ENCODE data around the gene LARGE2. TPM values are rescaled to one million over a fixed set of nuclear protein-coding genes. Genes with fewer than 3 reads are reported as not detected.

LARGE2 gene
- total and polyA plus RNA-seq, 10 of the 15 experiments (the other 5 are each of a cell fraction or from before 2014, with no cell fraction given), result 0.03 to 0.41 (median 0.19) TPM; not detected in 6

GRCh38 chr11:45974806-45975205 lies 52.4 kb downstream of the LARGE2 start (continued):
- no peak for TF ChIP-seq ELK1 (IDR thresholded peaks at IDR 0.05; ENCODE audit: low read depth, low read length)
- TF ChIP-seq NFYB (IDR thresholded peaks at IDR 0.05; ENCODE audit: insufficient read depth, low read depth, low read length), result no peak
- no peak for TF ChIP-seq ZBTB40 (IDR thresholded peaks at IDR 0.05; ENCODE audit: borderline replicate concordance)
- no peak for TF ChIP-seq MTA3 (IDR thresholded peaks at IDR 0.05; ENCODE audit: borderline replicate concordance, low read length)
- TF ChIP-seq USF1 (IDR thresholded peaks at IDR 0.05; ENCODE audit: borderline replicate concordance, extremely low read length, insufficient read depth, low read depth, low read length), result no peak
- no peak for TF ChIP-seq ZNF687 (IDR thresholded peaks at IDR 0.05)
- no peak for TF ChIP-seq ZZZ3 (IDR thresholded peaks at IDR 0.05; ENCODE audit: control insufficient read depth, insufficient read length, low read depth)

Other genes with a start within 250 kb of the LARGE2 start
- 2.6 and 4.2 TPM in 2 replicates for gene SLC35C1, start 117.5 kb upstream of the LARGE2 start, total RNA-seq (2014; rRNA removed)
- gene SLC35C1, start 117.5 kb upstream of the LARGE2 start, total RNA-seq (2014; rRNA removed; fragmentation: Illumina TruSeq; extraction: Trizol), result 1.3 TPM in 2 replicates
- 8.9 and 9.7 TPM in 2 replicates for gene SLC35C1, start 117.5 kb upstream of the LARGE2 start, total RNA-seq (2021)
- gene SLC35C1, start 117.5 kb upstream of the LARGE2 start, polyA plus RNA-seq (2011; rRNA removed), result 0.39 and 0.96 TPM in 2 replicates
- 2.4 and 4.3 TPM in 2 replicates for gene SLC35C1, start 117.5 kb upstream of the LARGE2 start, polyA plus RNA-seq (2014; fragmentation: Illumina TruSeq; extraction: Trizol)
- under 1 TPM; 0.55 to 0.95 TPM for gene SLC35C1, start 117.5 kb upstream of the LARGE2 start, polyA plus RNA-seq (2014; fragmentation: Nextera tagmentation; extraction: Ambion mirVana)
- 5.0 and 6.5 TPM in 2 replicates for gene SLC35C1, start 117.5 kb upstream of the LARGE2 start, polyA plus RNA-seq (2014; rRNA removed)
- 1 to 10 TPM; 6.0 to 6.9 TPM for gene SLC35C1, start 117.5 kb upstream of the LARGE2 start, polyA plus RNA-seq (2016; fragmentation: Nextera tagmentation; extraction: Ambion mirVana)
- 8.7 and 9.1 TPM in 2 replicates for gene CRY2, start 75.2 kb upstream of the LARGE2 start, total RNA-seq (2014; rRNA removed)
- gene CRY2, start 75.2 kb upstream of the LARGE2 start, total RNA-seq (2014; rRNA removed; fragmentation: Illumina TruSeq; extraction: Trizol), result 5.6 and 6.6 TPM in 2 replicates
- 13.9 and 14.7 TPM in 2 replicates for gene CRY2, start 75.2 kb upstream of the LARGE2 start, total RNA-seq (2021)
- 6.6 and 11.4 TPM in 2 replicates for gene CRY2, start 75.2 kb upstream of the LARGE2 start, polyA plus RNA-seq (2011; rRNA removed)
- 6.0 and 7.1 TPM in 2 replicates for gene CRY2, start 75.2 kb upstream of the LARGE2 start, polyA plus RNA-seq (2014; fragmentation: Illumina TruSeq; extraction: Trizol)
- gene CRY2, start 75.2 kb upstream of the LARGE2 start, polyA plus RNA-seq (2014; fragmentation: Nextera tagmentation; extraction: Ambion mirVana), result 1 to 10 TPM; 1.2 to 1.4 TPM
- 8.5 and 8.8 TPM in 2 replicates for gene CRY2, start 75.2 kb upstream of the LARGE2 start, polyA plus RNA-seq (2014; rRNA removed)
- 1 to 10 TPM; 7.6 to 8.7 TPM for gene CRY2, start 75.2 kb upstream of the LARGE2 start, polyA plus RNA-seq (2016; fragmentation: Nextera tagmentation; extraction: Ambion mirVana)
- 0.16 and 0.17 TPM in 2 replicates for gene MAPK8IP1, start 37.0 kb upstream of the LARGE2 start, total RNA-seq (2014; rRNA removed)
- gene MAPK8IP1, start 37.0 kb upstream of the LARGE2 start, total RNA-seq (2014; rRNA removed; fragmentation: Illumina TruSeq; extraction: Trizol), result 0.09 TPM in 1 of 2 replicates, not detected in the other
- 0.44 and 0.48 TPM in 2 replicates for gene MAPK8IP1, start 37.0 kb upstream of the LARGE2 start, total RNA-seq (2021)
- gene MAPK8IP1, start 37.0 kb upstream of the LARGE2 start, polyA plus RNA-seq (2011; rRNA removed), result 0.06 and 0.14 TPM in 2 replicates
- gene MAPK8IP1, start 37.0 kb upstream of the LARGE2 start, polyA plus RNA-seq (2014; fragmentation: Illumina TruSeq; extraction: Trizol), result 0.04 TPM in 1 of 2 replicates, not detected in the other
- not detected for gene MAPK8IP1, start 37.0 kb upstream of the LARGE2 start, polyA plus RNA-seq (2014; fragmentation: Nextera tagmentation; extraction: Ambion mirVana)
- 0.27 and 0.31 TPM in 2 replicates for gene MAPK8IP1, start 37.0 kb upstream of the LARGE2 start, polyA plus RNA-seq (2014; rRNA removed)
- under 1 TPM; 0.04 to 0.07 TPM for gene MAPK8IP1, start 37.0 kb upstream of the LARGE2 start, polyA plus RNA-seq (2016; fragmentation: Nextera tagmentation; extraction: Ambion mirVana)
- gene FREY1, start 15.4 kb upstream of the LARGE2 start, total RNA-seq (2014; rRNA removed), result 0.79 and 1.7 TPM in 2 replicates
- 0.55 and 0.72 TPM in 2 replicates for gene FREY1, start 15.4 kb upstream of the LARGE2 start, total RNA-seq (2014; rRNA removed; fragmentation: Illumina TruSeq; extraction: Trizol)
- 0.82 and 1.7 TPM in 2 replicates for gene FREY1, start 15.4 kb upstream of the LARGE2 start, total RNA-seq (2021)
- gene FREY1, start 15.4 kb upstream of the LARGE2 start, polyA plus RNA-seq (2011; rRNA removed), result 0.16 and 0.19 TPM in 2 replicates
- gene FREY1, start 15.4 kb upstream of the LARGE2 start, polyA plus RNA-seq (2014; fragmentation: Illumina TruSeq; extraction: Trizol), result 0.13 TPM in 1 of 2 replicates, not detected in the other
- not detected for gene FREY1, start 15.4 kb upstream of the LARGE2 start, polyA plus RNA-seq (2014; fragmentation: Nextera tagmentation; extraction: Ambion mirVana)
- 0.31 TPM in 1 of 2 replicates, not detected in the other for gene FREY1, start 15.4 kb upstream of the LARGE2 start, polyA plus RNA-seq (2014; rRNA removed)
- gene FREY1, start 15.4 kb upstream of the LARGE2 start, polyA plus RNA-seq (2016; fragmentation: Nextera tagmentation; extraction: Ambion mirVana), result under 1 TPM in 1 of 2 experiments, not detected in 1; 0.39 TPM
- 40.2 and 53.5 TPM in 2 replicates for gene PEX16, start 4.8 kb upstream of the LARGE2 start, total RNA-seq (2014; rRNA removed)
- gene PEX16, start 4.8 kb upstream of the LARGE2 start, total RNA-seq (2014; rRNA removed; fragmentation: Illumina TruSeq; extraction: Trizol), result 17.1 and 18.5 TPM in 2 replicates
- gene PEX16, start 4.8 kb upstream of the LARGE2 start, total RNA-seq (2021), result 41.5 and 42.2 TPM in 2 replicates
- gene PEX16, start 4.8 kb upstream of the LARGE2 start, polyA plus RNA-seq (2011; rRNA removed), result 12.4 and 19.6 TPM in 2 replicates
- gene PEX16, start 4.8 kb upstream of the LARGE2 start, polyA plus RNA-seq (2014; fragmentation: Illumina TruSeq; extraction: Trizol), result 0.46 and 6.4 TPM in 2 replicates
- gene PEX16, start 4.8 kb upstream of the LARGE2 start, polyA plus RNA-seq (2014; fragmentation: Nextera tagmentation; extraction: Ambion mirVana), result 1 to 10 TPM; 1.4 to 5.6 TPM
- gene PEX16, start 4.8 kb upstream of the LARGE2 start, polyA plus RNA-seq (2014; rRNA removed), result 49.8 and 62.6 TPM in 2 replicates
- 10 to 100 TPM; 35.5 to 39.2 TPM for gene PEX16, start 4.8 kb upstream of the LARGE2 start, polyA plus RNA-seq (2016; fragmentation: Nextera tagmentation; extraction: Ambion mirVana)
- gene PHF21A, start 198.8 kb downstream of the LARGE2 start, total RNA-seq (2014; rRNA removed), result 9.6 and 12.2 TPM in 2 replicates
- 10.4 and 11.7 TPM in 2 replicates for gene PHF21A, start 198.8 kb downstream of the LARGE2 start, total RNA-seq (2014; rRNA removed; fragmentation: Illumina TruSeq; extraction: Trizol)
- gene PHF21A, start 198.8 kb downstream of the LARGE2 start, total RNA-seq (2021), result 29.2 and 31.6 TPM in 2 replicates
- 25.0 and 37.2 TPM in 2 replicates for gene PHF21A, start 198.8 kb downstream of the LARGE2 start, polyA plus RNA-seq (2011; rRNA removed)
- gene PHF21A, start 198.8 kb downstream of the LARGE2 start, polyA plus RNA-seq (2014; fragmentation: Illumina TruSeq; extraction: Trizol), result 32.9 and 34.0 TPM in 2 replicates
- 1 to 10 TPM; 2.6 to 2.7 TPM for gene PHF21A, start 198.8 kb downstream of the LARGE2 start, polyA plus RNA-seq (2014; fragmentation: Nextera tagmentation; extraction: Ambion mirVana)
- 14.9 and 21.2 TPM in 2 replicates for gene PHF21A, start 198.8 kb downstream of the LARGE2 start, polyA plus RNA-seq (2014; rRNA removed)
- gene PHF21A, start 198.8 kb downstream of the LARGE2 start, polyA plus RNA-seq (2016; fragmentation: Nextera tagmentation; extraction: Ambion mirVana), result 10 to 100 TPM; 17.1 to 19.7 TPM

Data from GM12878 (cell line).